Tongue (tissue), 2 donors: ENCODE data around the gene MINDY4B. TPM values are rescaled to one million over a fixed set of nuclear protein-coding genes. Genes with fewer than 3 reads are reported as not detected.
"Not testable (repeated sequence)": the region's sequence is repeated elsewhere in the genome, so short reads cannot be mapped to it uniquely, and the experiment has no call there.

Experiments
- DNase-seq: peaks from one replicate; pipeline ENCODE4 v3.0.0-alpha.2; 2015
- total RNA-seq: library from RNA; depleted of rRNA; stranded (reverse); fragments of >200 nt; gene quantifications from one replicate; pipeline ENCODE4 v1.2.3, GENCODE V29; 2014

The MINDY4B gene
- total RNA-seq, 1 donor from 2014 or later = not detected

GRCh38 chr3:150898046-150898754 lies 7.0 kb downstream of the MINDY4B start:
- no peak for DNase-seq

GRCh38 chr3:150897592-150897991 lies 7.6 kb downstream of the MINDY4B start:
- DNase-seq = no peak

- no peak for DNase-seq
Observed at GRCh38 chr3:150890831-150891230, 14.4 kb downstream of the MINDY4B start.

GRCh38 chr3:150890295-150890694 lies 14.9 kb downstream of the MINDY4B start:
- no peak for DNase-seq

GRCh38 chr3:150889106-150889505 lies 16.1 kb downstream of the MINDY4B start:
- DNase-seq = no peak

GRCh38 chr3:150887031-150887430 lies 18.2 kb downstream of the MINDY4B start:
- no peak for DNase-seq

- DNase-seq = no peak
Observed at GRCh38 chr3:150885535-150885934, 19.7 kb downstream of the MINDY4B start.

GRCh38 chr3:150878996-150879575 lies 26.2 kb downstream of the MINDY4B start:
- no peak for DNase-seq

GRCh38 chr3:150878290-150878689 lies 26.9 kb downstream of the MINDY4B start:
- no peak for DNase-seq

GRCh38 chr3:150877303-150877702 lies 27.9 kb downstream of the MINDY4B start:
- no peak for DNase-seq

GRCh38 chr3:150876611-150877265 lies 28.5 kb downstream of the MINDY4B start:
- DNase-seq = no peak

- peak; percentile 30 for DNase-seq
Observed at GRCh38 chr3:150875548-150875947, 29.7 kb downstream of the MINDY4B start.

GRCh38 chr3:150874666-150875219 lies 30.5 kb downstream of the MINDY4B start:
- no peak for DNase-seq

GRCh38 chr3:150871192-150871591 lies 34.0 kb downstream of the MINDY4B start:
- no peak for DNase-seq

- peak; percentile 70 for DNase-seq
Observed at GRCh38 chr3:150870406-150870805, 34.8 kb downstream of the MINDY4B start.

- no peak for DNase-seq
Observed at GRCh38 chr3:150868282-150868681, 37.0 kb downstream of the MINDY4B start.

- no peak for DNase-seq
Observed at GRCh38 chr3:150867434-150867833, 37.8 kb downstream of the MINDY4B start.

GRCh38 chr3:150863921-150864320 lies 41.3 kb downstream of the MINDY4B start:
- DNase-seq = not testable (repeated sequence)

- no peak for DNase-seq
Observed at GRCh38 chr3:150861851-150862250, 43.4 kb downstream of the MINDY4B start.

GRCh38 chr3:150857936-150858335 lies 47.3 kb downstream of the MINDY4B start:
- DNase-seq = not testable (repeated sequence)

- no peak for DNase-seq
Observed at GRCh38 chr3:150850191-150850590, 55.0 kb downstream of the MINDY4B start.

- no peak for DNase-seq
Observed at GRCh38 chr3:150848864-150849263, 56.4 kb downstream of the MINDY4B start.

- no peak for DNase-seq
Observed at GRCh38 chr3:150847433-150847832, 57.8 kb downstream of the MINDY4B start.
